Central memory CD8-positive, alpha-beta T cell (primary cell): ENCODE data around the gene TICAM1.
A peak's percentile ranks its signal among the peaks of the same experiment; 100 is the strongest.

Experiments
- ATAC-seq: fragments of 150-1000 bp; cut with Tn5 transposase; replicated peaks from 2 replicates; pipeline ENCODE4 v1.10.0; 2022; ENCODE audit warnings: mild to moderate bottlenecking, moderate FRiP score, moderate number of reproducible peaks; ENCODE audit not compliant: poor library complexity, severe bottlenecking; ENCODE audit errors: extremely low read depth
- DNase-seq, 2 donors: peaks; one replicate each; pipeline ENCODE4 v3.0.0; 2021; ENCODE audit warnings: low spot score in 2 of 2
- H3K27ac Mint-ChIP-seq: one replicate; pipeline ENCODE4 v1.8.0; 2022; ENCODE audit warnings: low read depth, mild to moderate bottlenecking, moderate library complexity, mixed read lengths
- H3K27me3 Mint-ChIP-seq: one replicate; pipeline ENCODE4 v1.8.0; 2022; ENCODE audit warnings: mixed read lengths
- H3K36me3 Mint-ChIP-seq: one replicate; pipeline ENCODE4 v1.8.0; 2022; ENCODE audit warnings: mild to moderate bottlenecking, moderate library complexity, mixed read lengths; ENCODE audit not compliant: insufficient read depth
- H3K4me1 Mint-ChIP-seq: one replicate; pipeline ENCODE4 v1.8.0; 2022; ENCODE audit warnings: mixed read lengths
- H3K4me3 Mint-ChIP-seq: one replicate; pipeline ENCODE4 v1.8.0; 2022; ENCODE audit warnings: mild to moderate bottlenecking, moderate library complexity, mixed read lengths
- H3K9me3 Mint-ChIP-seq: one replicate; pipeline ENCODE4 v1.8.0; 2022; ENCODE audit warnings: mixed read lengths

Gene TICAM1

GRCh38 chr19:4831304-4831978 lies at the start of gene TICAM1:
Gene TICAM1, minus strand, starts transcription at chr19:4831712. Its CDS starts 13,335 bp downstream, at chr19:4818377.
- ATAC-seq (peak; percentile 90), DNase-seq (peak; percentile 46 to 72)
- Mint-ChIP-seq H3K27me3 (no peaks in the 10 kb centered on the region), H3K9me3 (no peaks in the 10 kb centered on the region), H3K36me3 (peaks cover 11% of the 10 kb centered on the region), H3K4me3 (peak within 1 kb of the TSS; percentile 93), H3K27ac (peak within 1 kb of the TSS; percentile 95), H3K4me1 (peaks cover 23% of the 10 kb centered on the region)

DNA sequence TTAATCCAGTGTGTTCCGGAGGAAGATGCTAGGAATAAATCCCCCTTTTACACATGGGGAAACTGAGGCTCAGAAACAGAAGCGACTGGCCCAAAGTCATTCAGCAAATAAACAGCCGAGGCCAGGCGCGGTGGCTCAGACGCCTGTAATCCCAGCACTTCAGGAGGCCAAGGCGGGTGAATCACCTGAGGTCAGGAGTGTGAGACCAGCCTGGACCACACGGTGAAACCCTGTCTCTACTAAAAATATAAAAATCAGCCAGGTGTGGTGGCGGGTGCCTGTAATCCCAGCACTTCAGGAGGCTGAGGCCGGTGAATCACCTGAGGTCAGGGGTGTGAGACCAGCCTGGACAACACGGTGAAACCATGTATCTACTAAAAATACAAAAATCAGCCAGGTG lies 47.5 kb upstream of the TICAM1 start:
- no peaks in the 10 kb centered on the region for H3K27me3 Mint-ChIP-seq
- H3K27ac Mint-ChIP-seq, result no peak overlapping the region
- no peak overlapping the region for H3K4me3 Mint-ChIP-seq
- DNase-seq (no peak), ATAC-seq (no peak)
- H3K4me1 Mint-ChIP-seq, result no peaks in the 10 kb centered on the region
- H3K36me3 Mint-ChIP-seq, result no peaks in the 10 kb centered on the region
- no peaks in the 10 kb centered on the region for H3K9me3 Mint-ChIP-seq

DNA sequence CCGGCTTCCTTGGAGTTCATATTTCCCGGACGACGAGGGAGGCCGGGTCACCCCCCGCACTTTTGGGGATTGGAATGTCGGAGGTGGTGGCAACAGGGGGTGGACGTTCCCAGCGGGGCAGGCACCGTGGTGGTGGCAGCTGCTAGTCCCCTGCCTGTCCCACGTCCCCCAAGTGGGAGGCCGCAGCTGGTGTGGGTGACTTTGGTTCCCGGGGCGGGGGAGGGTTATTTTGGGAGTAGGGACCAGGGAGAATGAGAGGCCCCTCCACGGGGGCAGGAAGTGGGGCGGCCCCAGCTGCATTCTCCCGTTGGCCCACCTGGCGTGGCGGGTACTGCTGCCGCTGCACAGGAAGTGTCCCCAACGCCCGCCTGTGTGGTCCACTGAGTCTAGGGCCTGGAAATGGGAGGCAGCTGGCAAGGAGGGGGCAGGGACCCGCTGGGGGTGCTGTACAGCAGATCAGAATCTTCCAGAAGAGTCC lies 47.0 kb upstream of the TICAM1 start:
- DNase-seq (no peak), ATAC-seq (no peak)
- H3K4me3 Mint-ChIP-seq, result no peak overlapping the region
- no peaks in the 10 kb centered on the region for H3K27me3 Mint-ChIP-seq
- H3K36me3 Mint-ChIP-seq, result no peaks in the 10 kb centered on the region
- no peaks in the 10 kb centered on the region for H3K4me1 Mint-ChIP-seq
- no peaks in the 10 kb centered on the region for H3K9me3 Mint-ChIP-seq
- H3K27ac Mint-ChIP-seq, result no peak overlapping the region

- Mint-ChIP-seq H3K9me3 (no peaks in the 10 kb centered on the region), H3K4me3 (no peak overlapping the region), H3K27ac (no peak overlapping the region), H3K4me1 (peaks cover under 1% of the 10 kb centered on the region), H3K36me3 (no peaks in the 10 kb centered on the region), H3K27me3 (no peaks in the 10 kb centered on the region)
- ATAC-seq (no peak), DNase-seq (no peak)
These were observed 46.4 kb upstream of the TICAM1 start for GRCh38 chr19:4877753-4878490.

DNA sequence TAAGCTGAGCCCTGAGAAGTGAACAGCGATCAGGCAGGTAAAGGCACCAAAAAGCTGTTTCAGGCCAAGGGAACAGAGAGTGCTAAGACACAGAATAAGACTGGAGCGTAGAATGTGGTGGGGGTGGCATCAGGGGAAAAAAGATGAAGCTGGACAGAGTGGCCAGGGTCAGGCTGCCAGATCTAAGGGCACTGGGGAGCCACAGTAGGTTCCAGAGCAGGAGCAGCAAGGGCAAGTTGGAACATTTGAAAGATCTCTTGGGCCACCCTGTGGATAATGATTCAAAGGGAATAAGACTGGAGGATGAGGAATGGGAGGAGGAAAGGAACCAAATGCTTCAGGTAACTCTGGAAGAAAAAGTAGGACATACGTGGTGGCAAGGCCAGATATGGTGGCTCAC lies 42.4 kb upstream of the TICAM1 start:
- Mint-ChIP-seq H3K27ac (no peak overlapping the region), H3K4me3 (no peak overlapping the region), H3K36me3 (no peaks in the 10 kb centered on the region), H3K27me3 (no peaks in the 10 kb centered on the region), H3K9me3 (no peaks in the 10 kb centered on the region), H3K4me1 (peaks cover 6% of the 10 kb centered on the region)
- no peak for ATAC-seq
- DNase-seq, result no peak

DNA sequence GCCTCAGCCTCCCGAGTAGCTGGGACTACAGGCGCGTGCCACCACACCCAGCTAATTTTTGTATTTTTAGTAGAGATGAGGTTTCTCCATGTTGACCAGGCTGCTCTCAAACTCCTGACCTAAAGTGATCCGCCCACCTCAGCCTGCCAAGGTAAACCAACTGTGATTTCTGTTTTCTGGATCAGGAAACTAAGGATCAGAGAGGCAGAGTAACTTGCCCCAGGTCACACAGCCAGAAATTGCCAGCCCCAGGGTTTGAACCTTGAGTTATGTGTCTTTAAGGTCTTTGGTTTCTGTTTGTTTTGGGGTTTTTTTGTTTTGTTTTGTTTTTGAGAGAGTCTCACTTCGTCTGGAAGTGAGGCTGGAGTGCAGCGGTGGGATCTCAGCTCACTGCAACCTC lies 40.2 kb upstream of the TICAM1 start:
- DNase-seq (no peak), ATAC-seq (no peak)
- Mint-ChIP-seq H3K4me1 (peaks cover 7% of the 10 kb centered on the region), H3K4me3 (no peak overlapping the region), H3K36me3 (peaks cover 4% of the 10 kb centered on the region), H3K27me3 (no peaks in the 10 kb centered on the region), H3K27ac (no peak overlapping the region), H3K9me3 (no peaks in the 10 kb centered on the region)

DNA sequence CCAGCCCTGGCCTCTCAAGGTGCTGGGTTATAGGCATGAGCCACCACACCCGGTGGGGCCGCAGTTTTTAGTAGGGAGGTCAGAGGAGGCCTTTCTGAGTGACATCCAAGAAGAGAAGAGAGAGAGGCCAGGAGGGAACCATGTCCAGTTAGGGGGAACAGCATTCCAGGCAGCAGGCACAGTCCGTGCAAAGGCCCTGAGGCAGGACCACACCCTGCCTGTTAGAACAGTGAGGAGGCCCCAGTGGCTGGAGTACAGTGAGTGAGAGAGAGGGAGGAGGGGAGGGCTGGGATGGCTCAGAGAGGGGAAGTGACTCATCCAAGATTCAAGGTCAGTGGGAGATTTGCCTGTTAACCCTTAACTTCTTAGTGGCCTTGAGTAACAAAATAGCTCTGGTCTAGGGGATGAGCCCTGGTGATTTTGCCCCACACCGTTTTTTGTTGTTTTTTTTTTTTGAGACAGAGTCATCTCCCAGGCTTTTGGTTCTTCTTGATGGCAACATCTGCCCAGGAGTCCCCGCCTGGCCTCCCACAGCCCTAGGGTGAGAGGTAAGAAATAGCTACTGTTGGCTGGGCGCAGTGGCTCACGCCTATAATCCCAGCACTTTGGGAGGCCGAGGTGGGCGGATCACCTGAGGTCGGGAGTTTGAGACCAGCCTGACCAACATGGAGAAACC lies 38.7 kb upstream of the TICAM1 start:
- no peak for DNase-seq
- no peak overlapping the region for H3K27ac Mint-ChIP-seq
- no peaks in the 10 kb centered on the region for H3K9me3 Mint-ChIP-seq
- H3K4me3 Mint-ChIP-seq, result no peak overlapping the region
- no peaks in the 10 kb centered on the region for H3K27me3 Mint-ChIP-seq
- peaks cover 6% of the 10 kb centered on the region for H3K36me3 Mint-ChIP-seq
- peaks cover 12% of the 10 kb centered on the region for H3K4me1 Mint-ChIP-seq
- ATAC-seq, result no peak

- Mint-ChIP-seq H3K9me3 (no peaks in the 10 kb centered on the region), H3K27ac (peak overlapping the region; percentile 53), H3K4me1 (peaks cover 12% of the 10 kb centered on the region), H3K4me3 (peak overlapping the region; percentile 80), H3K36me3 (peaks cover 9% of the 10 kb centered on the region), H3K27me3 (no peaks in the 10 kb centered on the region)
- DNase-seq (no peak), ATAC-seq (no peak)
These were observed 36.8 kb upstream of the TICAM1 start for GRCh38 chr19:4868286-4868834.

GRCh38 chr19:4867534-4868285 lies 36.2 kb upstream of the TICAM1 start, which contains the start of gene PLIN3:
Gene PLIN3, minus strand, starts transcription at chr19:4867667. Its CDS starts 6,273 bp downstream, at chr19:4861394.
- DNase-seq (peak; percentile 67 to 78), ATAC-seq (peak; percentile 89)
- no peaks in the 10 kb centered on the region for H3K9me3 Mint-ChIP-seq
- peak within 1 kb of the TSS; percentile 80 for H3K4me3 Mint-ChIP-seq
- no peaks in the 10 kb centered on the region for H3K27me3 Mint-ChIP-seq
- peak within 1 kb of the TSS; percentile 53 for H3K27ac Mint-ChIP-seq
- H3K36me3 Mint-ChIP-seq, result peaks cover 9% of the 10 kb centered on the region
- H3K4me1 Mint-ChIP-seq, result peaks cover 9% of the 10 kb centered on the region

DNA sequence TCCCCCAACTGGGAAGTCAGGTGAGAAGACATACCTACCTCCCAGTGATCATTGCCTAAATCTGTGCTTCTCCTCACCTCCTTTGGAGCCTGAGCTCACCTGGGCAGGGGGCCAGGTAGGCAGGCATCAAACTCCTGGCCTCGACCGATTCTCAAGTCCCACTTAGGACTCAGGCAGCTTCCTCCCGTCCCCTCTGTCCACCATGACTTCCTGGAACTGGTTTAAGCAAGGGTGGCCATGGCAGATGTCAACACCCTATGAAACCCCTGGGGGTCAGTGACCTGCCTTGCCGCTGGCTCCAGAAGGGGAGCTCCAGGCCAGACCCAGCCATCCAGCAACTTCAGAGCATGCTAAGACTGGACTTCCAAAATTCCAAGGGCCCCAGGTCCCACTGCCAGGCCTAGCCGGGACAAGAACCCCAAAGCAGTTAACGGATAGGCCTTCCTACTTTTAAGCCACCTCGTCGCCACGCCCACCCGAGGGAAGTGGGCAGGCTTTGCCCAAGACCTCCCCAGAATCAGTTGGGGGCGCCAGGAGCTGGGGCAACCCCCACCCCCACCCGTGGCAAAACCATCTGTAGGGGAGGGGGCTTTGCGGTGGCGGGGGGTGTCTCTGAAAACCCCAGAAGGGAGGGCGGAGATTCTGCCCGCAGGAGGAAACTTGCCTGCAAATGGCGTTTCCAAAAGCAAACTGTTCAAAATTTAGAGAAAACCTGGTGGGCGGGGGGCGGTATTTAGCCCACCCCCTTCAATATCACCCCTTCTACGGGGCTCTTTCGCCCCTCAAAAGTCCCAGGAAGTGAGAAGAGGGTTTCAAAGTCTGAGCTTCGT lies 35.3 kb upstream of the TICAM1 start:
- no peak for ATAC-seq
- Mint-ChIP-seq H3K4me1 (peaks cover 6% of the 10 kb centered on the region), H3K9me3 (no peaks in the 10 kb centered on the region), H3K27me3 (no peaks in the 10 kb centered on the region), H3K4me3 (peak overlapping the region; percentile 80), H3K36me3 (peaks cover 9% of the 10 kb centered on the region), H3K27ac (no peak overlapping the region)
- DNase-seq, result peak; percentile 21 to 26

DNA sequence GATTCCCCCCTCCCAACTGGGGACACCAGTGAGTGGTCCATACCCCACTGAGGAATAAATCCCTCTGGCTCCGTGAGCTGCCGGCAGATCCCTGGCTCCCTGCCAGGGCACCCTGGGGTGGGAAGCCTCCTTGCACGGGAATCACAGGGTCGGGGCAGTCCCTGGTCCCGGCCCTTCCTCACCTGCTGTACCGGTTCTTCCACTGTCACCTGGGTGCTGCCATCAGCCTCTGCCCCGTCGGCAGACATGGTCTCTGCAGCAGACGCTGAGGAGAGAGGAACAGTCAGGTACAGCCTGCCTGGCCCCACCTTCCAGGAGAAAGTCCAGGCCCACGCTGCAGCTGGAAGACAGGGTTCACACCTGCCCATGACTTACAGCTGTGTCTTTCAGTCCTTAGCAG lies 29.6 kb upstream of the TICAM1 start:
- Mint-ChIP-seq H3K27me3 (no peaks in the 10 kb centered on the region), H3K4me1 (no peaks in the 10 kb centered on the region), H3K36me3 (peaks cover 11% of the 10 kb centered on the region), H3K27ac (no peak overlapping the region), H3K4me3 (no peak overlapping the region), H3K9me3 (no peaks in the 10 kb centered on the region)
- DNase-seq (no peak), ATAC-seq (no peak)
